SK-N-SH (cell line): Measurements from ENCODE around the gene ARHGAP10. TPM values are rescaled to one million over a fixed set of nuclear protein-coding genes. Genes with fewer than 3 reads are reported as not detected.

ENCODE experiments used
- CTCF ChIA-PET: fragments of 300-600, 350-600 bp; formaldehyde crosslinking; extraction: SDS; loops from one replicate; lab custom pipeline; 2021; lab: Yijun Ruan, JAX
- POLR2A ChIA-PET: fragments of 350-600 bp; sonication (Branson Sonifier 250); formaldehyde crosslinking; extraction: SDS; loops from one replicate; lab custom pipeline; 2020; ENCODE audit warnings: antibody characterized with exemption, inconsistent platforms; lab: Yijun Ruan, JAX
- DNase-seq: peaks from one replicate; pipeline ENCODE4 v3.0.0; 2012
- H2AFZ ChIP-seq: fragments of 200-600 bp; sonication (generic); 2 replicates; pipeline ENCODE4 v1.8.1; 2016; ENCODE audit warnings: antibody characterized with exemption, mild to moderate bottlenecking, low read depth
- H3F3A ChIP-seq: fragments of 200-600 bp; sonication (generic); replicated peaks from 2 replicates; pipeline ENCODE3; 2016; ENCODE audit warnings: antibody characterized with exemption, mild to moderate bottlenecking; ENCODE audit not compliant: insufficient read depth
- H3K27ac ChIP-seq, 2 experiments: fragments of 200-500 bp in 1 of 2; fragments of 200-600 bp in 1 of 2; sonication (Bioruptor generic) in 1 of 2; sonication (generic), shearing (Covaris generic) in 1 of 2; 2 replicates each; pipeline versions ENCODE4 v1.5.1 to v1.6.1; 2014 to 2016; ENCODE audit warnings: low read depth in 2 of 2, inconsistent platforms in 1 of 2, low read length in 1 of 2, mild to moderate bottlenecking in 1 of 2, mixed read lengths in 1 of 2
- H3K27me3 ChIP-seq: fragments of 200-600 bp; sonication (generic), shearing (Covaris generic); 2 replicates; pipeline ENCODE4 v1.6.1; 2016; ENCODE audit warnings: mixed run types; ENCODE audit not compliant: insufficient read depth
- H3K36me3 ChIP-seq, 2 experiments: fragments of 200-500 bp in 1 of 2; fragments of 200-600 bp in 1 of 2; sonication (Bioruptor generic) in 1 of 2; sonication (generic) in 1 of 2; replicated peaks in 1 of 2; 2 replicates each; pipeline versions ENCODE3 to v1.5.1; 2014 to 2016; ENCODE audit warnings: low read length in 1 of 2, mild to moderate bottlenecking in 1 of 2; ENCODE audit not compliant: insufficient read depth in 2 of 2, control insufficient read depth in 1 of 2
- H3K4me1 ChIP-seq, 2 experiments: fragments of 200-500 bp in 1 of 2; fragments of 200-600 bp in 1 of 2; sonication (Bioruptor generic) in 1 of 2; sonication (generic), shearing (Covaris generic) in 1 of 2; 2 replicates each; pipeline versions ENCODE4 v1.5.1 to v1.6.1; 2014 to 2016; ENCODE audit warnings: low read depth in 1 of 2, low read length in 1 of 2, mixed run types in 1 of 2; ENCODE audit not compliant: insufficient read depth in 2 of 2, control insufficient read depth in 1 of 2
- H3K4me2 ChIP-seq: fragments of 200-600 bp; sonication (generic), shearing (Covaris generic); 2 replicates; pipeline ENCODE4 v1.6.1; 2017; ENCODE audit warnings: mixed run types
- H3K4me3 ChIP-seq, 2 experiments: fragments of 200-500 bp in 1 of 2; fragments of 200-600 bp in 1 of 2; sonication (Bioruptor generic) in 1 of 2; sonication (generic), shearing (Covaris generic) in 1 of 2; 2 replicates each; pipeline versions ENCODE4 v1.5.1 to v1.8.1; 2014 to 2016; ENCODE audit warnings: low read depth in 2 of 2, inconsistent platforms in 1 of 2, low read length in 1 of 2, mild to moderate bottlenecking in 1 of 2, mixed read lengths in 1 of 2, moderate library complexity in 1 of 2
- H3K79me2 ChIP-seq: fragments of 200-600 bp; sonication (generic); 2 replicates; pipeline ENCODE4 v1.8.1; 2017; ENCODE audit warnings: mild to moderate bottlenecking; ENCODE audit not compliant: insufficient read depth
- H3K9ac ChIP-seq: fragments of 200-600 bp; sonication (generic); 2 replicates; pipeline ENCODE4 v1.6.1; 2017; ENCODE audit warnings: mixed run types
- H3K9me2 ChIP-seq: fragments of 200-600 bp; sonication (generic); 2 replicates; pipeline ENCODE4 v1.6.1; 2017; ENCODE audit warnings: mixed run types
- H3K9me3 ChIP-seq: fragments of 200-600 bp; sonication (generic); 2 replicates; pipeline ENCODE4 v1.6.1; 2017; ENCODE audit warnings: mixed run types, mild to moderate bottlenecking, moderate library complexity
- H4K20me1 ChIP-seq: fragments of 200-600 bp; sonication (generic); 2 replicates; pipeline ENCODE4 v1.6.1; 2017; ENCODE audit warnings: mild to moderate bottlenecking, mixed run types; ENCODE audit not compliant: insufficient read depth
- CHD2 ChIP-seq: fragments of 150-350 bp; IDR thresholded peaks from 2 replicates; pipeline ENCODE4 v1.6.1; 2018; ENCODE audit warnings: low read length; ENCODE audit not compliant: partially characterized antibody
- FOXJ3 ChIP-seq: sonication (generic); formaldehyde crosslinking; IDR thresholded peaks from 2 replicates; pipeline ENCODE4 v1.5.1; 2020; ENCODE audit warnings: mild to moderate bottlenecking, missing genetic modification reagents
- NFIC ChIP-seq: IDR thresholded peaks from 2 replicates; pipeline ENCODE4 v1.4.0; 2012; ENCODE audit warnings: borderline replicate concordance
- RCOR1 ChIP-seq: fragments of 150-350 bp; IDR thresholded peaks from 2 replicates; pipeline ENCODE4 v1.6.1; 2017; ENCODE audit warnings: antibody characterized with exemption, low read length
- REST ChIP-seq: IDR thresholded peaks from 2 replicates; pipeline ENCODE4 v1.6.1; 2012; ENCODE audit warnings: mild to moderate bottlenecking, low read depth, low read length, moderate library complexity
- RFX5 ChIP-seq: IDR thresholded peaks from 2 replicates; pipeline ENCODE4 v1.6.1; 2012; ENCODE audit warnings: mild to moderate bottlenecking, improper control_type of control experiment, low read length
- RXRA ChIP-seq: IDR thresholded peaks from 2 replicates; pipeline ENCODE4 v1.4.0; 2012; ENCODE audit warnings: low read depth, mild to moderate bottlenecking, borderline replicate concordance
- SIN3A ChIP-seq: IDR thresholded peaks from 2 replicates; pipeline ENCODE4 v1.6.1; 2012; ENCODE audit warnings: low read depth, mild to moderate bottlenecking, low read length, moderate library complexity, borderline replicate concordance
- TCF12 ChIP-seq: IDR thresholded peaks from 2 replicates; pipeline ENCODE4 v1.4.0; 2012
- TEAD4 ChIP-seq: IDR thresholded peaks from 2 replicates; pipeline ENCODE4 v1.4.0; 2012; ENCODE audit warnings: mild to moderate bottlenecking, borderline replicate concordance; ENCODE audit not compliant: insufficient read depth
- USF2 ChIP-seq: fragments of 150-350 bp; IDR thresholded peaks from 2 replicates; pipeline ENCODE4 v1.6.1; 2017; ENCODE audit warnings: antibody characterized with exemption, low read length, low read depth, borderline replicate concordance
- WGBS: methylation state at CpG from one replicate; pipeline ENCODE4 v1.1.6; 2017; ENCODE audit warnings: low lambda C conversion rate; 5-methylcytosine and 5-hydroxymethylcytosine counted together
- polyA plus RNA-seq, 3 experiments: library from polyadenylated mRNA; depleted of rRNA; stranded (reverse); fragments of >200 nt; gene quantifications; 2 replicates each; pipeline ENCODE4 v1.2.3, GENCODE V29; 2012

The ARHGAP10 gene
- polyA plus RNA-seq, 1 of the 3 experiments (the other 2 are of a cell fraction), result 15.1 TPM

- Histone ChIP-seq H3K27me3 (no peaks in the 10 kb centered on the region), H3K27ac (no peak overlapping the region), H3K4me1 (no peaks in the 10 kb centered on the region), H4K20me1 (no peaks in the 10 kb centered on the region), H3K9me3 (no peaks in the 10 kb centered on the region), H3K79me2 (no peaks in the 10 kb centered on the region), H3K9me2 (no peaks in the 10 kb centered on the region), H3K4me2 (no peak overlapping the region), H3F3A (peaks cover 16% of the 10 kb centered on the region), H3K9ac (no peak overlapping the region), H2AFZ (no peak overlapping the region), H3K36me3 (no peaks in the 10 kb centered on the region), H3K4me3 (no peak overlapping the region)
- WGBS, result 86% methylated on average over 4 of the region's 4 CpGs
- CTCF ChIA-PET, result interaction anchor here (2.5 kb wide), 1 partner anchor 141 kb away, joined by 11 read pairs; no protein-coding TSS in a partner anchor
- POLR2A ChIA-PET, result no interaction called here
- no peak for DNase-seq
- TF ChIP-seq RFX5, result no peak
- no peak for TF ChIP-seq CHD2
- no peak for TF ChIP-seq RCOR1
- no peak for TF ChIP-seq REST
- TF ChIP-seq USF2, result no peak
- TF ChIP-seq SIN3A, result no peak
- TF ChIP-seq RXRA, result no peak
Observed at GRCh38 chr4:147725673-147726072, 6.2 kb upstream of the ARHGAP10 start.

GRCh38 chr4:147727476-147728028, 4.3 kb upstream of the ARHGAP10 start:
- TF ChIP-seq TCF12 (no peak), FOXJ3 (no peak), TEAD4 (no peak), NFIC (no peak), RCOR1 (no peak)
- Histone ChIP-seq H3K27me3 (no peaks in the 10 kb centered on the region), H3F3A (peaks cover 24% of the 10 kb centered on the region), H3K79me2 (peaks cover 4% of the 10 kb centered on the region), H3K9me3 (no peaks in the 10 kb centered on the region), H3K27ac (no peak overlapping the region), H3K9ac (no peak overlapping the region), H2AFZ (no peak overlapping the region), H3K36me3 (no peaks in the 10 kb centered on the region), H4K20me1 (no peaks in the 10 kb centered on the region), H3K4me3 (no peak overlapping the region), H3K4me1 (peaks cover 0 to 6% of the 10 kb centered on the region in 2 experiments; a peak in 1 of 4 replicates), H3K4me2 (no peak overlapping the region), H3K9me2 (no peaks in the 10 kb centered on the region)
- no peak for DNase-seq
- ChIA-PET CTCF (interaction anchor here (1.7 to 2.0 kb wide), 3 partner anchors 60 to 139 kb away, joined by 4 to 12 read pairs (median 9); no protein-coding TSS in a partner anchor), POLR2A (no interaction called here)
- WGBS, result 95% methylated on average over 2 of the region's 2 CpGs
